HG03558 (cell line): ENCODE results near the gene SMIM7.
"Not testable (repeated sequence)": the region's sequence is repeated elsewhere in the genome, so short reads cannot be mapped to it uniquely, and the experiment has no call there.

Experiments used
- ATAC-seq: cut with Tn5 transposase; IDR thresholded peaks from one replicate; pipeline ENCODE4 v1.9.1; 2021; ENCODE audit warnings: moderate number of reproducible peaks; ENCODE audit not compliant: unreplicated experiment; ENCODE audit errors: extremely low read depth

SMIM7 gene

DNA sequence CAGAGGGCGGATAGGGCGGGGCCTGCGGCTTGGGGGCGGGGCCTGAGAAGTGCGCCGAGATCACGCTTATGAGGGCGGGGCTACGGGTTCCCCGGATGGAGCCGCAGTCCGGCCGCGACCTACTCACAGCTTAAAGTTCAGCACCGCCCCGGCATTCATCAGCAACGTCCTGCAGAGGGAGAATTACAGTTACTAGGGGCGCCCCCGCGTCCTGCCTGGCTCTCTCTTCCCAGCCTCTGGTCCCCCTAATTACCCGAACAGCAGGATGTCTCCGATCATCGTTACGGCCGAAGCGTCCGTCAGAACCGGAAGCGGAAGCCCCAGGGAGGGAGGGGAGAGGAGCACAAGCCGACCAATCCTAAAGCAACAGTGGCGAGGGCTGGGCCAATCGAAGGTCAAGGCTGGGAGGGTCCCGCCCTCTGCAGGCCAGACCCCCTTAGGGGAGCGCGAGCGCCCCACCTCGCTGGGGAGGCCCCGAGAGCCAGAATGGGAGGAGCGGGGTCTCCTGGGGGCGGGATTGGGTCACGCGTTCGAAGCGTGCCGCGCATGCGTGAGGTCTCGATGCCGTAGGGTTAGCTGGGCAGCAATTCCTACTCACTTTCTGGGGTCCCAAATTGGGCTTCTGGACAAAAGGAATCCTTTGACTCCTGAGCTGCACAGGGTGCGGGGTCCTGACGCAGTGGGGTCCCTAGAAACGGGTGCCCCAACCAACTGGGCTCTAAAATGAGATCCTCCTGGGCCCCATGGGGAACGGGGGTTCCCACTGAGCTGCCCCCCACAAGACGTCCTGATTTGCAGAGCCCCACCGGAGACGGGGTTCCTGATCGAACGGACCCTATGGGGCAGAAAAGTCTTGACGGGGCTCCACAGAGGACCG is at the start of gene SMIM7:
Gene SMIM7 (minus strand): TSS at position 313 of the 877 bp plus-strand sequence. CDS start 34 bp downstream, at position 279.
- peak; percentile 59 for ATAC-seq

DNA sequence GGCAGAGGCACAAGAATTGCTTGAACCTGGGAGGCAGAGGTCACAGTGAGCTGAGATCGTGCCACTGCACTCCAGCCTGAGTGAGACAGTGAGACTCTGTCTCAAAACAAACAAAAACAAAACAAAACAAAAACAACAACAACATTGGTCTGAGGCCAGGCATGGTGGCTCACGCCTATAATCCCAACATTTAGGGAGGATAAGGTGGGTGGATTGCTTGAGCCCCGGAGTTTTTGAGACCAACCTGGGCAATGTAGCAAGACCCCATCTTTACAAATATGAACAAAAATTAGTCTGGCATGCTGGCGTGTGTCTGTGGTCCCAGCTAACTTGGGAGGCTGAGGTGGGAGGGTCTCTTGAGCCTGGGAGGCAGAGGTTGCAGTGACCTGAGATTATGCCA is 43.7 kb upstream of the SMIM7 start:
- no peak for ATAC-seq

DNA sequence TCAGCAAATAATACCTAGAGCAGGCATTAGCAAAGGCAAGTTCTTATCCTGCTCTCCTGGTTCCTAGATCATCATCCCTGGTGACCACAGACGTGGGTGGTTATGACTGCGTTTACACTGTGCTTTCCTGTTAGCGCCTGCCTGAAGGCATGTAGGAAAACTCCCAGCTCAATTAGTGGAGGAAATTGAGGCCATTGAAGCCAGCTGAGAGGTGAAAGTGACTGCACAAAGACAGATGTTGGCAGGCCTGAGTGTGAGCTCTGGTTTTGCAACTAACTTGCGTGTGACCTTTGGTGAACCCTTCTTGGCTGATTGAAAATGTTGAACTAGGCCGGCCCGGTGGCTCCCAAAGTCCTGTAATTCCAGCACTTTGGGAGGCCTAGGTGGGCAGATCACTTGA is 42.2 kb upstream of the SMIM7 start:
- ATAC-seq: no peak

DNA sequence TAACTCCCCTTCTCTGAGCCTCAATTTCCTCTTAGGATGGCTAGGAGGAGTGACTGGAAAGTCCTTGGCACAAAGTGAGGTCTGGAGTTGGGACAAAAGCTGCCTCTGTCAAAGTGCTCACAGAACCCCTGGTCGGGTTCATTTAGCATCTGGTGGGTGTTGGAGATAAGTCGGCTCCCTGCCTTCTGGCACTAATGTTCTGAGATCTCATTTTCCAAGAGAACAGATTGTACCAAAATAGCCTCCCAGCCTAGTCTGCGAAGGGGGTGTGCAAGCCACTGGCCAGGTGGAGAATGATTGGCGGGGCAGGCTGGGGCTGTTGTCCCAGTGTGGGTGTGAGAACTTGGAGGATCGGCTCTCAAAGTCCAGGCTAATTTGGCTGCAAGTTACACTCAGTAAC is 39.0 kb upstream of the SMIM7 start:
- ATAC-seq: no peak

DNA sequence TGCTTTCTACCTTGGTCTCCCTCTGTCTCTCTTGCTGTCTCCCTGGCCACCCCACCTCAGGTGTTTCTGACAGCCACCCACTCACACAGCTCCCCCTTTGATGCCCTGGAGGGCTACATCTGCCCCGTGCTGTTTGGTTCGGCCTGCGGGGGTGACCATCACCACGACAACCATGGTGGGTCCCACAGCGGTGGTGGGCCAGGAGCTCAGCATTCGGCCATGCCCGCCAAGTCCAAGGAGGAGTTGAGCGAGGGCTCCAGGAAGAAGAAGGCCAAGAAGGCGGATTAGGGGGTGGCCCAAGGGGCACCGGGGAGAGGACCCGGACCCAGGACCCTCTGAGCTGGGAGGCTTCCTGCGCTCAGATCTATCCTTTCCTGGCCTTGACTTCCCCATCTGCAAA is 28.1 kb upstream of the SMIM7 start:
- no peak for ATAC-seq

DNA sequence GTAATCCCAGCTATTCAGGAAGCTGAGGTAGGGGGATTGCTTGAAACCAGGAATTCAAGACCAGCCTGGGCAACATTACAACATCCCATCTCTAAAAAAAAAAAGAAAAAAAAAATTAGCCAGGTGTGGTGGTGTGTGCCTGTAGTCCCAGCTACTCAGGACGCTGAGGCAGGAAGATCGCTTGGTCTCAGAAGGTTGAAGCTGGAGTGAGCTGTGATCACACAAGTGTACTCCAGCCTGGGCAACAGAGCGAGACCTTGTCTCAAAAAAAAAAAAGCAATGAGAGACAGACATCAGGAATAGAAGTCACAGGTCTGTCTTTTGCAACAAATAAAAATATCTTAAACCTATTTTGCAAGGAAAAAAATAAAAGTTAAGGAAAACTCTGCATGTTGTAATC is 24.3 kb upstream of the SMIM7 start:
- no peak for ATAC-seq

DNA sequence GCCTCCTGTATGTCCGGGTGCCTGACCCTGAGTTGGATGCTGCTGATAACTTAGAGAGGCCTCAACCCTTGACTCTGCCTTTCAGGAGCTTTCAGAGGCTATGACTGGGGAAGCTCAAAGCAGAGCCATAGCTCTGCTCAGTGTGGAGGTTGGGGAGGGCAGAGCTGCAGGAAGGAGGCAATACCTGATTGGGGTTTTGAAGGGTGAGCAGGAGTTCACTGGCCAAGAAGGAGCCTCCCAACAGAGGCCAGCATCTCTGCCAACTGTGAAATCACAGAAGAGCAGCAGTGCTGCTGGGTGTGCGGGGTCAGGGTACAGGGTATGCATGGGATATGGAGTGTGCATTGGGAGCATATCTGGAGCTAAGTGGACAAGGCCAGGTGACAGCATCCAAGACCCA is 22.6 kb upstream of the SMIM7 start:
- ATAC-seq: no peak

DNA sequence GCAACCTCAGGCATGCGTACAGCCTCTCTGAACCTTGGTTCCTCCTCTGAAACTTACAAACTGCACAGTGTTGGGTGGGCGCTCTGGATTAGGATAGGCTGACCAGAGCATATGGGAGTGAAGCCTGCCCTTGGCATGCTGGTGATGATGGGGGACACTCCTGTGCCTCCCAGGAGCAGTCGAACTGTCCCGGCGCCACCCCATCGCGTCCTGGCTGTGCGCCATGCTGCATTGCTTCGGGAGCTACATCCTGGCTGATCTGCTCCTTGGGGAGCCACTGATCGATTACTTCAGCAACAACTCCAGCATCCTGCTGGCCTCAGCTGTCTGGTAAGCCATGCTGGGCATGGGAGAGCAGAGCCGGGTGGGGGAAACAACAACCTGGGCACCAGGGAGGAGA is 19.9 kb upstream of the SMIM7 start:
- no peak for ATAC-seq

DNA sequence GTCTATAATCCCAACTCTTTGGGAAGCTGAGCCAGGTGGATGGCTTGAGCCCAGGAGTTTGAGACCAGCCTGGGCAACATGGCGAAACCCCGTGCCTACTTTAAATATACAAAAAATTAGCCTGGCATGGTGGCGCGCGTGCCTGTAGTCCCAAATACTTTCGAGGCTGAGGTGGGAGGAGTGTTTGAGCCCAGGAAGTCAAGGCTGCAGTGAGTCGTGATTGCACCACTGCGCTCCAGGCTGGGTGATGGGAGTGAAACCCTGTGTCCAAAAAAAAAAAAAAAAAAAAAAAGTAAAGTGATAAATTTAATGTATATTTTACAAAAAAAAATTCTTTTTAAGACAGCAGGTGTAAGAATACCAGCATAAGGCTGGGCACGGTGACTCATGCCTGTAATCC is 18.6 kb upstream of the SMIM7 start:
- no peak for ATAC-seq

DNA sequence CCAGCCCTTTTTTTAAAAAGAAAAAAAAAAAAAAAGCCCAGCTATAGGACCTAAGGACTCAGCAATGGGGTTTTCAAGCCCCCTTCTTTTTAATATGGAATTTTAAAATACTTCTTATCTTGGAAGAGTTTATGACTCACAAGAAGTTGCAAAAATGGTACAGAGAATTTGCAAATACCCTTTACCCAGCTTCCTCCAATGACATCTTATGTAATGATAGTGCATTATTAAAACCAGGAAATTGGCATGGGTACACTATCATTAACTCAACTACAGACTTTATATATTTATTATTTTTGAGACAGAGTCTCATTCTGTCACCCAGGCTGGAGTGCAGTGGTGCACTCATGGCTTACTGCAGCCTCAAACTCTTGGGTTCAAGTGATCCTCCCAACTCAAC is 17.1 kb upstream of the SMIM7 start:
- ATAC-seq: no peak

DNA sequence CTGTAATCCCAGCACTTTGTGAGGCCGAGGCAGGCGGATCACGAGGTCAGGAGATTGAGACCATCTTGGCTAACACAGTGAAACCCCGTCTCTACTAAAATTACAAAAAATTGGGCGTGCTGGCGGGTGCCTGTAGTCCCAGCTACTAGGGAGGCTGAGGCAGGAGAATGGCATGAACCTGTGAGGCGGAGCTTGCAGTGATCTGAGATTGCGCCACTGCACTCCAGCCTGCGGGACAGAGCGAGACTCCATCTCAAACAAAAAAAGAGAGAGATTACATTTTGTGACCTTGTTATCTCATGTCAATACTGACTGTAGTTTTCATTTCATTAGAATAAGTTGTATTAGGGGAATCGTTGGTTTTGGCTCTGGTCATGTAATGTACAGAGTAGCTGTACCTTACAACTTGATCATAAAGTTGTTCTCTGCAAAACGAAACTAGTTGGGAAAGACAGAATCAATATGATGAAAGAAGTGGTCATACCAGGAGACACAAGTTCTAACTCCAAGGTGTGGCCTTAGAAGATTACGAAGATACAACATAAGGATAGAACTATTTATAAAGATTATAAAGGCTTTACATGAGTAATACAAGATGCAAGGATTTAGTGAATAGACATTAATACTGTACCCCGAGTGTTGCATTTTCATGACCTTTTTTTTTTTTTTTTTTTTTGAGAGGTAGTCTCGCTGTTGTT is 16.3 kb upstream of the SMIM7 start:
- no peak for ATAC-seq

DNA sequence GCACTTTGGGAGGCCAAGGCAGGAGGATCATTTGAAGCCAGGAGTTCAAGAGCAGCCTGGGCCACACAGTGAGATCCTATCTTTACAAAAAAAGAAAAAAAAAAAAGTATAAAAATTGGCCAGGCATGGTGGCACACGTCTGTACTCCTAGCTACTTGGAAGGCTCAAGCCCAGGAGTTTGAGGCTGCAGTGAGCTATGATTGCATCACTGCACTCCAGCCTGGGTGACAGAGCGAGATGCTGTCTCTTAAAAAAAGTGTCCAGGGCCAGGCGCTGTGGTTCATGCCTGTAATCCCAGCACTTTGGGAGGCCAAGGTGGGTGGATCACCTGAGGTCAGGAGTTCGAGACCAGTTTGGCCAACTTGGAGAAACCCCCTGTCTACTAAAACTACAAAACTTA is 13.9 kb upstream of the SMIM7 start:
- not testable (repeated sequence) for ATAC-seq

DNA sequence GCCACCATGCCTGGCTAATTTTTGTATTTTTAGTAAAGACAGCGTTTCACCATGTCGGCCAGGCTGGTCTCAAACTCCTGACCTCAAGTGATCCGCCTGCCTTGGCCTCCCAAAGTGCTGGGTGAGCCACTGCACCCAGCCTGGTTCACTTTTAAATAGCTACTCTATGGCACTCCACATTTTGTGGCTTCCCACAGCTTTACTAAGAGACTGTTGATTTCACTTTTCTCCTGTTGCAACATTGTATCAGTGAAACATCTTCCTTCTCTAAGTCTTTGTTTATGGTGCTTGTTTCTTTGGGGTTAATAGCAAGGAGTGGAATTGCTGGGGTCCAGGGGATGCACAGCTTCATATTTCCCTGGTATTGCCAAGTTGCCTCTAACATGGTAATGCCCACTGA is 13.3 kb upstream of the SMIM7 start:
- no peak for ATAC-seq

DNA sequence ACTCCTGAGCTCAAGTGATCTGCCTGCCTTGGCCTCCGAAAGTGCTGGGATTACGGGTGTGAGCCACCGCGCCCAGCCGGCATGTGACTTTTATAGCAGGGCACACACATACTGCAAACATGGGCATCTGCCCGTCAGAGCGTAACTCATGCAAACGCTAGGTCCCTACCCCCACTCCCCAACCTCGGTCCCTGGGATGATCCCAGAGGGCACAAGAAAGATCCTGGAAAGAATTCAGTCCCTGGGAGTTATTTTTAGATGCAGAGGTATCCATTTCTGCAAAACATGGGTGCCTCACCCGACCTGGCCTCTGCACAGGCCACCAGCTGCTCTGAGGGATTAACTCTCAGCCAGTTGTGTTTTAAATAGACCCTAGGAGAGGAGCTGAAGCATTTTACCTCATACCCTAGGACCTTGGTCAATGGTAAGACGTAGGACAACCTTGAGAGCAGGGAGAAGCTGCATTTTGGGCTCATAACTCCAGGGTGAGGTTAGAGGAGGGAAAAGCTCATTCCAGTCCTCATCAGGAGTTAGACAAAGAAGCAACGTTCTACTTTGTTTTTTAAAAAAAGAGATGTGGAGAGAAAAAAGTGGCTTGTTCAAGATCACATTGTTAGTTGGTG is 11.8 kb upstream of the SMIM7 start:
- ATAC-seq: no peak

DNA sequence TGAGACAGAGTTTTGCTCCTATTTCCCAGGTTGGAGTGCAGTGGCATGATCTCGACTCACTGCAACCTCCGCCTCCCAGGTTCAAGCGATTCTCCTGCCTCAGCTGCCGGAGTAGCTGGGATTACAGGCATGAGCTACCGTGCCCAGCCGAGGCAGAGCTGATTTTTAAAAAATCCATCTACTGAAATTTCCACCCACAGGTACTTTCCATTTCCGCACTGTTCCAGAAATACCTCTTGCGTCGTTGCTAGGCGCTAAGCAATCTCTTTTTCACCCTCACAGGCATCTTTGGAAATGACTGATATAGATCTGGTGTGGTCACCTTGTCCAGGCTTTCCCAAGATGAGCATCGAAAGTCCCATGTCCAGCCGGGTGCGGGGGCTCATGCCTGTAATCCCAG is 10.3 kb upstream of the SMIM7 start:
- ATAC-seq: no peak

DNA sequence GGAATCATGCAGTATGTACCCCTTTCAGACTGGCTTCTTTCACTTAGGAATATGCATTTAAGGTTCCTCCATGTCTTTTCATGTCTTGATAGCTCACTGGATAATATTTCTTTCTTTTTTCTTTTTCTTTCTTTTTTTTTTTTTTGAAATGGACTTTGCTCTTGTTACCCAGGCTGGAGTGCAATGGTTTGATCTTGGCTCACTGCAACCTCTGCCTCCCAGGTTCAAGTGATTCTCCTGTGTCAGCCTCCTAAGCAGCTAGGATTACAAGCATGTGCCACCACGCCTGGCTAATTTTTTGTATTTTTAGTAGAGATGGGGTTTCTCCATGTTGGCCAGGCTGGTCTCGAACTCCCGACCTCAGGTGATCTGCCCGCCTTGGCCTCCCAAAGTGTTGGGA is 8.8 kb upstream of the SMIM7 start:
- ATAC-seq: not testable (repeated sequence)

DNA sequence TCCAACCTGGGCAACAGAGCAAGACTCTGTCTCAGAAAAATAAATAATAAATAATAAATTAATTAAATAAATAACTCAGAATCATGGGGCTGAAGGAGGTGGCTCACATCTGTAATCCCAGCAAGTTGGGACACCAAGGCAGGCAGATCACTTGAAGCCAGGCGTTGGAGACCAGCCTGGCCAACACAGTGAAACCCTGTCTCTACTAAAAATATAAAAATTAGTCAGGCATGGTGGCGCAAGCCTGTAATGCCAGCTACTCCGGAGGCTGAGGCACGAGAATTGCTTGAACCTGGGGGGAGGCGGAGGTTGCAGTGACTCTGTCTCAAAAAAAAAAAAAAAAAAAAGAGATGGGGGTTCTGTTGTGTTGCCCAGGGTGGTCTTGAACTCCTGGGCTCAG is 8.2 kb upstream of the SMIM7 start:
- no peak for ATAC-seq

DNA sequence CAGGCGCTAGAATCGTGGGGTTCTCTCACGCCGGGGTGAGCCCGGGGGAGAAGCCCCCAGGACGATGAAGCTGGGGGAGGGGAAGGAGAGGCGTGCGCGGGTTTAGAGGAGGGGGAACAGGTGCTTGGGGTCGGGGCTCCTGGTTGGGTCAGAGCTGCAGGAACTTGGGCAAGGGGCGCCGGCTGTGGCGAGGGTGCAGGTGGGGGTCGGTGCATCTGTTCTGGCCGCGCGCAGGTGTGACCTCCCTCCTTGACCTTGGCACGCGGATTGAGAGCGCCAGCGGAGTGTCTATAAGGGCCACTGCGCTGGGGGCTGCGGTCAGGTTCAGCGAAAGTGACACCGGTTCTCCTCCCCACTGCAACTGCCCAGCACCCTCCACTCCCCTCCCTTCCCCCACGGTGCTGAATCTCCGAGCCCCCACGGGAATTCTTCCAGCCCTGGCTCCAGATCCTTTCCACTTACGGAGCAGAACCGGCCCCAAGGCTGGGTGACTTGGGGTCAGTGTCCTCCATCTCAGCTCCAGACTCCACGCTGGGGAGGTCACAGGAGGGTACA is 1.6 kb upstream of the SMIM7 start:
- no peak for ATAC-seq

DNA sequence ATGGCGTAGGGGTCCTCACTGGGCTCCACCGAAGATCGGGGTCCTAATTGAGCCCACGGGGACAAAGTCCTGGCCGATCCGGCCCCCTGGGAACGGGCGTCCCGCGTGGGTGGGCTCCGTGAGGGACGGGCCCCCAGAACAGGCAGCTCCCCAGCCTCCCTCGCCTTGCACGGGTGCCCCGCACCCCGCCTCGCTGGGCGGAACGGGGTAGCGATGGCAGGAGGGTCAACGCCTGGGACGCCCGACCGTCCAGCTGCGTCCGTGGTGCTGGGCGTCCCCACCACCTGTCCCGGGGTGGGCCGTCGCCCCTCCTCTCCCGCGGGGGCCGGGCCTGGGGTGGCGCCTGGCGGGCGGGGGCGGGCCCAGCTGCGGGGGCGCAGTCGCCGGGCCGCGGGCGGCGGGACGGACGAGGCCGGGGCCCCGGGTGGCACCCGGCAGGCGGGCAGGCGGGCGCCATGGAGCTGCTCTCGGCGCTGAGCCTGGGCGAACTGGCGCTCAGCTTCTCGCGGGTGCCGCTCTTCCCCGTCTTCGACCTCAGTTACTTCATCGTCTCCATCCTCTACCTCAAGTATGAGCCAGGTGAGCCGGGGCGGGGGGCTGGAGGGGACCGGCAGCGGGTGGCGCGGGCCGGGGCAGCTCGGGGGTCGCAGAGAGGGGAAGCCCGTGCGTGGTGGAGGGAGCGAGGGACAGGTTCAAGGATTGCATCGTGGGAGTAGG is 977 bp upstream of the SMIM7 start, which contains the start of gene TMEM38A:
Gene TMEM38A (plus strand): TSS at position 377 of the 717 bp plus-strand sequence. CDS start 79 bp downstream, at position 456.
- ATAC-seq: no peak

DNA sequence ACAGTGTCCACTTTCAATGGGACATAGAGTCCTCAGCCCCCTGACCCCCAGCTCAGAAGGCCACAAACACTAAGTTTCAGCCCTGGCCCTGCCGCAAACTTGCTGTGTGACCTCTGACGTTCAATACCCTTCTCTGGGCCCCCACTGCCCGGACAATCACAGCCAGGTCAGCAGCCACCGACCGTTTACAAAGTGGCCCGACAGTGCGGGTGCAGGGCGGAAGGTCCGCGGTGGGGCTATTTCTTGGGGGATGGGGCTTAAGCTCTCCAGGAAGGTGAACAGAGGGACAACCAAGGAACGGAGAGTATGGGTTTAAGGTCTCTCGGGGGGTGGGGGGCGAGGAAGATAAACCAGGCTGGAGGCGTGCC is 496 bp downstream of the SMIM7 start:
- no peak for ATAC-seq
